Embryonic facial prominence (tissue), 1 donor: ENCODE results near the gene ABCC1.

Source experiments
- DNase-seq: peaks from one replicate; pipeline ENCODE4 v3.0.0-alpha.2; 2016; ENCODE audit errors: extremely low spot score

The ABCC1 gene

DNA sequence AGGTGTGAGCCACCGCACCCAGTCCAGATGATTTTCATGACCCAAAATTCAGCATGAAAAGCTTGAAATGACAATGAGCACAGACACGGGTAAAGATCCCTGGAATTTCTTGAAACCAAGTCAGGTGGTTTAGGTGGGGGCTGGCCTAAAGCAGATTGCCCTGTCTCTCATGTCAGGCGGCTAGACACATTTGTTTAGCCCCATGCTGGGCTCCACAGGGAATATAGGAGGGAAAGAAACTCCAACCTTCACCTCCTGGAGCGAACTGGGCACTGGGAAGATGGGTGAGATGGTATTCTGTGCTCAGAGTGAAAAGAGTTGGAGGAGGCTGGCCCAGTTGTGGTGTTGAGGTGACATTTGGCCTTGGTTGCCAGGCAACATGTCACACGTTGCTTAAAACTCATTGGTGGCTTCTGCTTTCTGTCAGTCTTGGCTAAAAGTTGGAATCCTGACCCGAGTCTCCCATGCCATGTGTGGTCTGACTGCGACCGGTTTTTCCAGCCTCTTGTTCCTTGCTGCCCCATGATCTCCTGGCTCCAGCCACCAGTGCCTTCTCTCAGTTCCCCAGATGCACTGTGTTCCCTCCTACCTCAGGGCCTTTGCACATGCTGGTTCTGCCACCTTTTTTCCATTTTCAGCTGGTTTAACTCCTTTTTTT, 160.2 kb downstream of the ABCC1 start:
- DNase-seq: no peak

DNA sequence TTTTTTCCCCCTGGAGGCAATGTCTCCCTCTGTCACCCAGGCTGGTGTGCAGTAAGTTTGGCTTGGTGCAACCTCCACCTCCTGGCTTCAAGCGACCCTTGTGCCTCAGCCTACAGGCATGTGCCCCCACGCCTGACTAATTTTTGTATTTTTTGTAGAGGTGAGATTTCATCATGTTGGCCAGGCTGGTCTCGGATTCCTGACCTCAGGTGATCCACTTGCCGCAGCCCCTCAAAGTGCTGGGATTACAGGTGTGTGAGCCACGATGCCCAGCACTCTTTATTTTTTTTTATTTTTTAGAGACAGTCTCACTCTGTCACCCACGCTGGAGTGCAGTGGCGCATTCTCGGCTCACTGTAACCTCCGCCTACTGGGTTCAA, 160.7 kb downstream of the ABCC1 start:
- DNase-seq: no peak

GRCh38 chr16:16111639-16112038, 162.2 kb downstream of the ABCC1 start:
- DNase-seq: no peak

DNA sequence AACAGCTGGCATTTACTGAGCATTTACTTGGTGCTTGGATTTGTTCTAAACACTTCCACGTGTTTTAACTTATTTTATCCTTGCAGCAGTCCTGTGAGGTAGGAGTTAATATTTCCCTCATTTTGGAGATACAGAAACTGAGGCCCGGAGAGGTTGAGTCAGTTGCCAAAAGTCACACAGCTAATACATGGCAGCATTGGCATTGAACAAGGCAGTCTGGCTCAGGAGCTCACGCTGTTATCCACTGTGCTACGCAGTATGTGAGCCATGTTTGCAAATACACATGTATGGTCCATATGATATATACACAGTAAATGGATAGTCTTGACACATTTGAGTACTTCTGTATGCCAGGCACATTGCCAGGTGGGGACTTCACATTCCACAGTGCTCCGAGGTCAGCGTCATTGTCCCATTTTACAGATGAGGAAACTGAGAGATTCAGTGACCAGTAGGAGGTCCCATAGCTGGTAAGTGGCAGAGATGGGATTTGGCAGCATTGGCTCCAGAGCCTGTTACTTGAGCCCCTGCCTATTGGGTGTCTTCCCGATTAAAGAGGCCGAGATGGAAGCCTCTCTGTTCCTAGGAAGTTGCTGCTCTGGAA, 163.1 kb downstream of the ABCC1 start:
- no peak for DNase-seq

GRCh38 chr16:16113076-16113475, 163.7 kb downstream of the ABCC1 start:
- DNase-seq: no peak

GRCh38 chr16:16116841-16117240, 167.4 kb downstream of the ABCC1 start:
- DNase-seq: no peak

DNA sequence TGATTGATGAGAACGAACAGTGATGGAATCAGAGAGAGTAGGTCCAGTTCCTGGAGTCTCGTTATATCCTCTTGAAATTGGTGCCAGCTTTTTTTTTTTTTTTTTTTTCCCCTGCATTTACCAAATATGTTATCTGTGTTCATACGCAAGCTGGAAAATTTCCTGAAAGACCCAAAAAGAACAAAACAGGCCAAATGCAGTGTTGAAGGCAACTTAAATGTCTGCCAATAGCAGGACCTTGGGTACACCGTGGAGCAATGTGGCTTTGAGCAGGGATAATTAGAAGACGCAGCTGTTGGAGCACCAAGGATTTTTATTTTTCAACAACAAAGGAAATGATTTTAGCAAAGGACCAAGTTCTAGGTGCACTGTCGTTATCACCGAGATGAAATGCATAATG, 168.9 kb downstream of the ABCC1 start:
- DNase-seq: no peak

DNA sequence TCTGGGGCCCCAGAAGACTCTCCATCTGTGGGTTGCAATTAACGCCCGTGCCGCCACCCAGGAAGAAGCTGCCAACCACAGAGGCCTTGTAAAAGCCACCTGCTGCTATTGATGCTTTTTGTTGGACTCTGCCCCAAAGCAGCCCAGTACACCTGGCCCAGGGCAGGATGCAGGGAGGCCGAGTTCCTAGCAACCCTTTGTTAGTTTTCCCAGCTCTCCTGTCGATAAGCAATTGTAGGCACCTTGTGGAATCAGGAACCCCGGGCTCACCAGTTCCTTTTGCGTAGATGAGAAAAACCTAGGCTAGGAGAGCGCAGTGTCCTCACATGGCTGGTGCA, 170.6 kb downstream of the ABCC1 start:
- DNase-seq: no peak

DNA sequence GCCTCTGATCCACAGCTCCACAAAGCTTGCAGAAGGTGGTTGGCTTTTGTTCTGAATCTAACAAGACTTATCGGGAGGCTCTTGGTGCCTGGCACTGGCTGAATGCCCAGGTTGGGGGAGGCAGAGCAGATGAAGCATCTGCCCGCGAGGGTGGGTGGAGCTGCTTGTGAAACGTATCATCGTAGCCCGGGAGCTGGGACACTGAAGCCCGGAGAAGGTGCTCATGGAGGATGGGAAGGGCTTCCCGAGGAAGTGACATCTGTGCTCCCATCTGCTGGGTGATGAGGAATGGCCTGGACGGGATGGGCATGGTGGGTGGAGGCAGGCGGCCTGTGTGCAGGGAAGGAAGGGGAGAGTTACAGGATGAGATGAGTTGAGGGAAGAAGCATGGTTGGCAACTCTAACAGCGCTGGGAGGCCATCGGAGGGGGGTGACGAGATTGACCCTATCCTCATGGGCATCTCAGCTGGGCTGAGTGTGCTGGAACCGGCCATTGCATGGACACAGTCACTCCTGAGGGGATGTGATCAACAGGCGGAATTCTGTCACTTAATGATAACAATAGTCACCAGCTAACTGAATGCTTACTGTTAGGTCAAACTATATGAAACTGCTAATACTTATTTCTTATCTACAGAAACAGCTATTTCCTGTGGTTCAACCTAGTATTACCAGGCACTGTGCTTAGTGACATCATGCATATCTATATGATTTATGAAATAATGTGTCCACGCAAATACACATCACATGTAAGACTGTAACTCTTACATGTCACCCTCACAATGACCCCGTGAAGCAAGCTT, 171.2 kb downstream of the ABCC1 start:
- DNase-seq: no peak

DNA sequence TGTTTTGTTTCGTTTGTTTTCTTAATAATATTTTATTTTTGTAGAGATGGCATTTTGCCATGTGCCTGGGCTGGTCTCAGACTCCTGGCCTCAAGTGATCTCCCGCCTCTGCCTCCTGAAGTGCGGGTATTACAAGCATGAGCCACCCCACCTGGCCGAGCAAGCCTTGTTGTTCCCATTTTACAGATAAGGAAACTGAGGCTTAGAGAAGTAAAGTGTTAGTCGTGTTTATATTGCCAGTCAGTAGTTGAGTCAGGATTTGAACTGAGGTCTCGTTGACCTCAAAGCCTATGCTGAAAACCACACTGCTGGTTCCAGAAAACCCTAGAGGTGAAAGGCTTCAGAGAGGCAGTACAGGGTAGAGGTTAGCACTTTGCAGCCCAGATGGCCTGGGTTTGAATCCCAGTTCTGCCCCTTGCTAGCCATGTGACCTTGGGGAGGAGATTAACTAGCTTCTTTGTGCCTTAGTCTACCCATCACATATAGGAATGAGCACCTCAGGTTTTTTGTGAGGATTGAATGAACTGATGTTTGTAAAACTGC, 171.8 kb downstream of the ABCC1 start:
- DNase-seq: no peak

DNA sequence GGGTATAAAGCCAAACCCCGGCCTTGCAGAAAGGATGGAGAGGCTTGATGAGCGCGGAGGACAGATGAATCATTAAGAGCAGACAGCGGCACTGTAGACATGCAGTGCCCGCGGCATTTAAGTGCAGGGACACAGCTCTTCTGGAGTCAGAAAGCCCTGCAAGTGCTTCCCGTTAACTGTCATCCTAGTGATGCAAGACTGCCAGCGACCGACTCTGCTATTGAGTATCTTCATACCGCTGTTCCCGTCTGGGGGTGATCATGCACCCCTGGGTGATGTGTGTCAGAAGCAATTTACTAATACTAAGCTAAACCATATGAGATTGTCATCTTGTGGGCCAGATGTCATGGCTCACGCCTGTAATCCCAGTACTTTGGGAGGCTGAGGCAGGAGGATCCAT, 172.8 kb downstream of the ABCC1 start:
- no peak for DNase-seq

DNA sequence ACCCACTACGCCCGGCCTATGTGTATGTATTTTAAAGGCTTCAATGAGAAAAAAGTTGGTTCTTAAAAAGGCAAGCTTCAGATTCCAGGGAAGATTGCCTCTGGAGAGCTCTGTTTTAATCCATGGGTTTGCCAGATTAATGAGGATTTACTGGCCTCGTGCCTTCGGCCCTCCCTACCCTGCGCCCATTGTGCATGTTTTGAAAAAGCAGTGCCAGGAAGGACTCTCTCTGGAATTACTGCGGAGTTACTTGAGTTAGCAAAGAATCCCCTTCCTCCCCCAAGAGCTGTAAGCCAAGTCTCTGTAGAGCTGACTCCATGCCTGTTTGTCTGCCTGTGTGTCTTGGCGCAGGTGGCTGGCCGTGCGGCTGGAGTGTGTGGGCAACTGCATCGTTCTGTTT, 175.0 kb downstream of the ABCC1 start:
- no peak for DNase-seq

DNA sequence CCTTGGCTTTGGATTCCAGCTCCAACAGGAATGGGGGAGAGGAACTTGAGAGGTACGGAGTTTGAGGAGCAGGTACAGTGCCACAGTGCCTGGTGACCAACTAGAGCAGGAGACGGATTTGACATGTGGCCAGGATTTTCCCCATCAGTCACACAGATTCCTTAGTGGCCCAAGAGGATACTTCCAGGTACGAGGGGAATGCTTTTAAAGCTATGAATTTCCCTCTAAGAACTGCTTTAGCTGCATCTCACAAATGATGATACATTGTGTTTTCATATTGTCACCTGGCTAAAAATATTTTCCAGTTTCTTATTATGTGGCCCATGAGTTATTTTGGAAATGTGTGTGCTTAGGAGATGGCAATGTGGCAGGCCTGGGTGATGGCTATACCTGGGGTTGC, 175.6 kb downstream of the ABCC1 start:
- DNase-seq: no peak

DNA sequence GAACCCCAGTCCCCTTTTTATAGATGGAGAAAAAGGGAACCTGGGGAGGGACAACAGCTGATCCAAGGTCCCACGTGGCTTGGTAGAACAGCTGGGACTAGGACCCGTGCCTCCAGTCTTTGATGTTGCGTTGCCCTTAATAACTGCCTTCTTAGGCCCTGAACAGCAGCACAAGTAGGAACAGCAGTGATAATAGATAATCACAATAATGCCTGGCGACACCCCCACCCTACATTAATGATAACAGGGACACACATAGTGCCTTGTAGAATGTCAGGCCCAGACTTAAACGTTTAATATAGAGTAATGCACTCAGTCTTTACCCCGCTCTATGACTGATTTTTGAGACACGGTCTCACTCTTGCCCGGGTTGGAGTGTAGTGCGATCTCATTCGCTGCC, 177.5 kb downstream of the ABCC1 start:
- DNase-seq: no peak

GRCh38 chr16:16127469-16128116, 178.2 kb downstream of the ABCC1 start:
- no peak for DNase-seq

DNA sequence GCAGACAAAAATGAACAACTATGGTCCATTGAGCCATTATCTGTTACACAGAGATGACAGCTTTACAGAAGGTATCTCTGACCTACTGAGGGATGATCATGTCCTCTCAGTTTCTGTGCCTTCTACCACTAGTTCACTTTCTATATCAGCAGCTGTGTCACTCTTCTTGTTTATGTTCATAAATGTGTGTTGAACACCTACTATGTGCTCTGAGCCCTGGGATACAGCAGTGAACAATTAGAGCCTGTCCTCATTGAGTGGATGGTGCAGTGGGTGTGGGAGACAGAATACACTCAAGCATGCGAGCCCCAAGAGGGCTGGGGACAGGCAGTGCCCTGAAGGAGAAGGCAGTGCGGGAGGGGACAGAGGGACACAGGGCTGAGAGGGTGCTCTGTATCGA, 181.8 kb downstream of the ABCC1 start:
- no peak for DNase-seq

- DNase-seq: no peak
Measured at GRCh38 chr16:16131659-16132058, 182.2 kb downstream of the ABCC1 start.

- no peak for DNase-seq
Measured at GRCh38 chr16:16133943-16134604, 184.7 kb downstream of the ABCC1 start.

- DNase-seq: no peak
Measured at GRCh38 chr16:16136588-16136987, 187.2 kb downstream of the ABCC1 start.

DNA sequence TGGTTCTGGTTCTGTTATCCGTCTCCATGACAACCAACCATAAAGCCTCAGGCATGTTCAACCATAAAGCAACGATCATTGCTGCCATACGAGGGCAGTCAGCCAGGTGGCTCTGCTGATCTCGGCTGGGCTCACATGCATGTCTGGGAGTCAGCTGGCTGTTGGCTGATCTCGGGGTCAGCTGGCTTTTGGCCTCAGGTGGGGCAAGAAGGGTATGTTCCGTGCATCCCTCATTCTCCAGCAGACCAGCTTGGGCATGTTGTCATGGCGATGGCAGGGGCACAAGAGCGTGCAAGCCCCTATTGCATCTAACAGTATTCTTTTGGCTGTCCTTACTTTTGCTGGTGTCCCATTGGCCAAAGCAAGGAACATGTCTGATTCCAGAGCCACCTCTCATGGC, 187.7 kb downstream of the ABCC1 start:
- no peak for DNase-seq

- no peak for DNase-seq
Measured at GRCh38 chr16:16138034-16138635, 188.7 kb downstream of the ABCC1 start.

DNA sequence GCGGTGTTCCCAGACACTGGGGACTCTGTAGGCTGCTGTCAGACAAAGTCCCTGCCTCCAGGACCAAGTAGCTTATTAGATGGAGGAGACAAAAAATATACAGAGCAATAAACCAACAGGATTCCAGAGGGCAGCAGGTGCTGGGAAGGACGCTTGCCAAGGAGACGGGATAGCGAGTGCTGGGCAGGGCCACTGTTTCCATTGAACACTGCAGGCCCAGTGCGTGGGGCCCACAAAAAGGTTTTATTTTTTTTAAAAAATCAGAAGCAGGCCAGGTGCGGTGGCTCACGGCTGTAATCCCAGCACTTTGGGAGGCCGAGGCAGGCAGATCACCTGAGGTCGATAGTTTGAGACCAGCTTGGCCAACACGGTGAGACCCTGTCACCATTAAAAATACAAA, 189.6 kb downstream of the ABCC1 start:
- DNase-seq: no peak
